ENCODE results near the gene FSIP1. TPM values are rescaled to one million over a fixed set of nuclear protein-coding genes. Genes with fewer than 3 reads are reported as not detected.
A peak's percentile ranks its signal among the peaks of the same experiment; 100 is the strongest.

The FSIP1 gene
- polyA plus RNA-seq, 5 donors = 0.59 to 0.93 (median 0.82) TPM

GRCh38 chr15:39594446-39595337 lies 187.9 kb downstream of the FSIP1 start:
- no peak for DNase-seq

GRCh38 chr15:39593656-39594445 lies 188.8 kb downstream of the FSIP1 start:
- no peak for DNase-seq

GRCh38 chr15:39593071-39593655 lies 189.5 kb downstream of the FSIP1 start:
- DNase-seq = no peak

GRCh38 chr15:39592500-39592899 lies 190.1 kb downstream of the FSIP1 start:
- no peak for DNase-seq

GRCh38 chr15:39591896-39592315 lies 190.7 kb downstream of the FSIP1 start:
- no peak for DNase-seq

- no peak for DNase-seq
Observed at GRCh38 chr15:39591141-39591895, 191.3 kb downstream of the FSIP1 start.

- DNase-seq = no peak
Observed at GRCh38 chr15:39589815-39590644, 192.6 kb downstream of the FSIP1 start.

GRCh38 chr15:39589193-39589814 lies 193.3 kb downstream of the FSIP1 start:
- no peak for DNase-seq

- DNase-seq = no peak
Observed at GRCh38 chr15:39588531-39589192, 194.0 kb downstream of the FSIP1 start.

- DNase-seq = no peak
Observed at GRCh38 chr15:39587731-39588530, 194.7 kb downstream of the FSIP1 start.

GRCh38 chr15:39587096-39587721 lies 195.4 kb downstream of the FSIP1 start:
- DNase-seq = no peak

- DNase-seq = no peak
Observed at GRCh38 chr15:39586387-39587095, 196.1 kb downstream of the FSIP1 start.

GRCh38 chr15:39585871-39586301 lies 196.8 kb downstream of the FSIP1 start:
- no peak for DNase-seq

- peak in 1 of 2 donors; percentile 33 for DNase-seq
Observed at GRCh38 chr15:39585389-39585841, 197.2 kb downstream of the FSIP1 start.

GRCh38 chr15:39584662-39585388 lies 197.8 kb downstream of the FSIP1 start:
- DNase-seq = no peak

- DNase-seq = no peak
Observed at GRCh38 chr15:39584266-39584659, 198.4 kb downstream of the FSIP1 start.

Data from right lung (tissue), 5 donors.